ENCODE results near the gene TRHDE.

GRCh38 chr12:72277415-72277814 is 5.2 kb downstream of the TRHDE start:
- TF ChIP-seq CTCF (conservative IDR thresholded peaks at IDR 0.05; ENCODE audit: low read depth, low read length) (no peak), EZH2phosphoT487 (IDR thresholded peaks at IDR 0.05; ENCODE audit: borderline replicate concordance, low read length) (no peak)
